ENCODE measurements around the gene DOCK10. TPM values are rescaled to one million over a fixed set of nuclear protein-coding genes. Genes with fewer than 3 reads are reported as not detected.

Gene DOCK10
- total RNA-seq, 1 donor from 2014 or later = 14.3 TPM

DNA sequence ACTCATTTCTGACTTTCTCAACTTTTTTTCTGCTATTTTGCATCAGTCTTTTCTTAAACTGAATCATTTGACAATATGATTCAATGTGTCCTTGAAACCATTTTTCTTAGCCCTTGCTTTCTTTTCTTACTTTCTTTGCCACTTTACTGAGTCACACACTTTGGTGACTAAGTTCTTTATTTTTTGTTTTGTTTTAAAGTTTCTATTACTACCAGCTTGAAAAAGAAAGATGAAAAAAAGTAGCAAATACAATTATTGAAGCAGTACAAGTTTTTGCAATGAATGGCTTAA lies 116.5 kb downstream of the DOCK10 start:
- H3K4me1 Mint-ChIP-seq (ENCODE audit: low read depth) = peaks cover 59% of the 10 kb centered on the region
- H3K27me3 Mint-ChIP-seq (ENCODE audit: low read depth) = no peaks in the 10 kb centered on the region
- H3K9me3 Mint-ChIP-seq (ENCODE audit: low read depth) = no peaks in the 10 kb centered on the region
- H3K36me3 Mint-ChIP-seq (ENCODE audit: low read depth) = peaks cover 5% of the 10 kb centered on the region
- H3K4me3 Mint-ChIP-seq (ENCODE audit: unreplicated experiment) = no peak overlapping the region
- TF ChIP-seq, protein P1, sequence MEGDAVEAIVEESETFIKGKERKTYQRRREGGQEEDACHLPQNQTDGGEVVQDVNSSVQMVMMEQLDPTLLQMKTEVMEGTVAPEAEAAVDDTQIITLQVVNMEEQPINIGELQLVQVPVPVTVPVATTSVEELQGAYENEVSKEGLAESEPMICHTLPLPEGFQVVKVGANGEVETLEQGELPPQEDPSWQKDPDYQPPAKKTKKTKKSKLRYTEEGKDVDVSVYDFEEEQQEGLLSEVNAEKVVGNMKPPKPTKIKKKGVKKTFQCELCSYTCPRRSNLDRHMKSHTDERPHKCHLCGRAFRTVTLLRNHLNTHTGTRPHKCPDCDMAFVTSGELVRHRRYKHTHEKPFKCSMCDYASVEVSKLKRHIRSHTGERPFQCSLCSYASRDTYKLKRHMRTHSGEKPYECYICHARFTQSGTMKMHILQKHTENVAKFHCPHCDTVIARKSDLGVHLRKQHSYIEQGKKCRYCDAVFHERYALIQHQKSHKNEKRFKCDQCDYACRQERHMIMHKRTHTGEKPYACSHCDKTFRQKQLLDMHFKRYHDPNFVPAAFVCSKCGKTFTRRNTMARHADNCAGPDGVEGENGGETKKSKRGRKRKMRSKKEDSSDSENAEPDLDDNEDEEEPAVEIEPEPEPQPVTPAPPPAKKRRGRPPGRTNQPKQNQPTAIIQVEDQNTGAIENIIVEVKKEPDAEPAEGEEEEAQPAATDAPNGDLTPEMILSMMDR (IDR thresholded peaks at IDR 0.05) = no peak
- peak overlapping the region; percentile 99 for H3K27ac Mint-ChIP-seq (ENCODE audit: unreplicated experiment)
- no peak for DNase-seq (ENCODE audit: low spot score)

DNA sequence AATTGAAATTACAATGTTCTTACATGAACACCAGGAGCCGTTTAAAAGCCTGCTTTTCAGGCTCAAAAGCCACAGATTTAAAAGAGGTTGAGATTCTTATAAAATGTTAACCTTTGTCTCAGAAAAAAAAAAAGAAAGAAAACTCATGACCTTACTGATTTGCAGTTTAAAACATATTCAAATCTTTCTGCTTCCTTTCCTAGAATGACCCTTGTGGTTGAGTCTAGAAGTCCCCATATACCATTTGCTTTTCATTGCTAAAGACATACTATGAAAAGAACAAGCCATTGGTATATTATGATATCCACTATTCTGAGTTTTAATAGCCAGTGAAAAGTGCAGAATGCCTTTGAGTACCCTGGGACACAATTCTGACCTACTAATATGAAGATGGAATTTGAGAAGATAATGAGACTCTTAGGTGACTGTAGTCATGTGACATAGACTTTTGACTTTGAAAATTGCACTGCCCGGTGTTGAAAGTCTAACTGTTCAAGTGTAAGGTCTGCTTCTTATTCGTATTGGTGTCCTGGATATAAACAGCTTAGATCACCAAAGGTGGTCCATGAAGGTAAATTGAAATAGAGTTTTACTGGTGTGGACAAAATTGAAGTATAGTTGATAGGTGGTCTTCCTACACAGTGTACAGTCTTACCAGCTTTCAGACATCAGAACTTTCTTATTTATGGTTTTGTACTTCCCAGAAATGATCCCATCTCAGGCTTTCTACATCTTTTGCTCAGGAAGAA lies 117.0 kb downstream of the DOCK10 start:
- Mint-ChIP-seq H3K36me3 (ENCODE audit: low read depth) (peaks cover 3% of the 10 kb centered on the region), H3K4me3 (ENCODE audit: unreplicated experiment) (no peak overlapping the region)

DNA sequence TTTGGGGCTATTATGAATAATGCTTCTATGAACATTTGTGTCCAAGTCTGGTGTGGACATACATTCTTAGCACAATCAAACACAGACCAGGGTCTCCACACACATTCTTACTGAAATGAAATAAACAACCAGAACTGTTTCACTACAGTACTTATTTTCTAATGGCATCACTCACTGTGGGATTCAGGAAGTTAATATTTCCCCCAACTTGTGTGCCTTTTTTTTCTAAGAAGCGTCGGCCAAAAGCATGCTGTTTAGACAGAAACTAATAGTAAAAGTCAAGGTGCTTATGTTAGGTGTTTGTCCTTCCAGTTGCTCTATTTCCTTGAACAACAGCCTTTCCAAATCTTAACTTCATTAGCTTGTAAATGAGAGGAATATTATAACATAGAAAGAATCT lies 117.6 kb downstream of the DOCK10 start:
- H3K36me3 Mint-ChIP-seq (ENCODE audit: low read depth) = peaks cover 3% of the 10 kb centered on the region
- H3K9me3 Mint-ChIP-seq (ENCODE audit: low read depth) = no peaks in the 10 kb centered on the region
- TF ChIP-seq, protein P1 (IDR thresholded peaks at IDR 0.05) = no peak
- no peaks in the 10 kb centered on the region for H3K27me3 Mint-ChIP-seq (ENCODE audit: low read depth)
- H3K4me3 Mint-ChIP-seq (ENCODE audit: unreplicated experiment) = no peak overlapping the region
- H3K27ac Mint-ChIP-seq (ENCODE audit: unreplicated experiment) = peak overlapping the region; percentile 24
- peaks cover 53% of the 10 kb centered on the region for H3K4me1 Mint-ChIP-seq (ENCODE audit: low read depth)
- DNase-seq (ENCODE audit: low spot score) = no peak

More for the DNA sequence above, 117.0 kb downstream of the DOCK10 start:
- no peak for DNase-seq (ENCODE audit: low spot score)
- H3K9me3 Mint-ChIP-seq (ENCODE audit: low read depth) = no peaks in the 10 kb centered on the region
- H3K27me3 Mint-ChIP-seq (ENCODE audit: low read depth) = no peaks in the 10 kb centered on the region
- TF ChIP-seq, protein P1 (IDR thresholded peaks at IDR 0.05) = no peak
- peak overlapping the region; percentile 99 for H3K27ac Mint-ChIP-seq (ENCODE audit: unreplicated experiment)
- peaks cover 53% of the 10 kb centered on the region for H3K4me1 Mint-ChIP-seq (ENCODE audit: low read depth)

DNA sequence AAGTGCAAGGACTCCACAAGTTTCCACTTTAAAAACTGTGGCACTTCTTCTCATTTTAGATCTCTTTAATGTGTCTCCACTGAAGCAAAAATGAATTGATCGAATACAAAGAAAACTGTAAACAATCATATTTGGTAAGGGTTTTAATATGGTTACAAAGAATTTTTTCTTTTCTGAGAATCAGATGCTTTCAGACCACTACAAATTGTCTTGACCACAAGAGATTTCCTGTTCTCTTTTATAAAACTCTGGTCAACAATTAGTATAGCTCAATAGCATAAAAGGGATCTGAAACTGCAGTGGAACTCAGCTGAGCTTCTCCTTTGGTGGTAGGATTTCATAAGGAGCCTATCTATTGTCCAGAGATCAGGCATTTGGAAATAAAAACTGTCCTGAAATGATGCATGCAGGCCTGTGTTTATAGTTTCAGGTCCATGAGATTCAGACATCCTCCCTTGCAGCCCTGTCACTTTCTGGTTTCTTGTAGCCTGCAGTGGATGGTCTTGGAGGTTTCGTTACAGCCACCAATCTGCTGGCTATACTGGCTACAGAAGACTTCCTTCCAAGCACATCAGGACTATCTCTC lies 120.0 kb downstream of the DOCK10 start:
- no peaks in the 10 kb centered on the region for H3K27me3 Mint-ChIP-seq (ENCODE audit: low read depth)
- H3K4me1 Mint-ChIP-seq (ENCODE audit: low read depth) = peaks cover 30% of the 10 kb centered on the region
- no peak overlapping the region for H3K4me3 Mint-ChIP-seq (ENCODE audit: unreplicated experiment)
- no peaks in the 10 kb centered on the region for H3K36me3 Mint-ChIP-seq (ENCODE audit: low read depth)
- H3K9me3 Mint-ChIP-seq (ENCODE audit: low read depth) = no peaks in the 10 kb centered on the region
- no peak overlapping the region for H3K27ac Mint-ChIP-seq (ENCODE audit: unreplicated experiment)
- no peak for DNase-seq (ENCODE audit: low spot score)
- TF ChIP-seq, protein P1 (IDR thresholded peaks at IDR 0.05) = no peak

DNA sequence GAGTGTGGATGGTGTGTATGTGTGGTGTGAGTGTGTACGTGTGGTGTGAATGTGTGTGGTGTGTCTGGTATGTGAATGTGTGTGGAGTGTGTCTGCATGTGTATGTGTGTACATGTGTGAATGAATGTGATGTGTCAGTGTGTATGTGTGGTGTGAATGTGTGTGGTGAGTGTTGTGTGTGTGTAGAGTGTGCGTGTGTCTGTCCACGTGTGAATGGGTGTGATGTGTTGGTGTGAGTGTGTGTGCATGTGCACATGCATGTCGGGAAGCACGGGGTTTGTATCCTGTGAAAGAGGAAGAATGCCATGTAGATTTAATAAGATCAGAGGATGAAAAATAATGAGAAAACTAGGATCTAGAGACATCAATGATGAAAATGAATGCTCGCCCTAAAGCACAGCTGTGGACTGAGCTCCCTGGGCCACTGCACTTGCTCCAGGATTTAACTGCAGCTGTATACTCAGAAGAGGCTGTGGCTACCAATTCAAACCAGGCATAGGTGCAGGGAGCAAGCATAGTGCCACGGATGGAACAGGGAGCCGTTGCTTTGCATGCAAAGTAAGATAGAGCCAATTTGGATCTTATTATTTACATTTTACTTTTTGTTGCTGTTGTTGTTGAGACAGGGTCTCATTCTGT lies 122.7 kb downstream of the DOCK10 start:
- Mint-ChIP-seq H3K4me1 (ENCODE audit: low read depth) (peaks cover 19% of the 10 kb centered on the region), H3K36me3 (ENCODE audit: low read depth) (no peaks in the 10 kb centered on the region), H3K4me3 (ENCODE audit: unreplicated experiment) (no peak overlapping the region), H3K27ac (ENCODE audit: unreplicated experiment) (no peak overlapping the region), H3K9me3 (ENCODE audit: low read depth) (no peaks in the 10 kb centered on the region), H3K27me3 (ENCODE audit: low read depth) (no peaks in the 10 kb centered on the region)
- TF ChIP-seq, protein P1 (IDR thresholded peaks at IDR 0.05) = no peak
- no peak for DNase-seq (ENCODE audit: low spot score)
